C4-2B (cell line): ENCODE data around the gene LRFN4.

Experiments used
- ZFX ChIP-seq: fragments of 450-650 bp; IDR thresholded peaks from 2 replicates; pipeline ENCODE4 v1.6.1; 2017
- TF ChIP-seq, protein P1 (sequence below): fragments of 450-650 bp; conservative IDR thresholded peaks from 2 replicates; pipeline ENCODE4 v1.5.1; 2017; ENCODE audit warnings: mild to moderate bottlenecking

DNA sequence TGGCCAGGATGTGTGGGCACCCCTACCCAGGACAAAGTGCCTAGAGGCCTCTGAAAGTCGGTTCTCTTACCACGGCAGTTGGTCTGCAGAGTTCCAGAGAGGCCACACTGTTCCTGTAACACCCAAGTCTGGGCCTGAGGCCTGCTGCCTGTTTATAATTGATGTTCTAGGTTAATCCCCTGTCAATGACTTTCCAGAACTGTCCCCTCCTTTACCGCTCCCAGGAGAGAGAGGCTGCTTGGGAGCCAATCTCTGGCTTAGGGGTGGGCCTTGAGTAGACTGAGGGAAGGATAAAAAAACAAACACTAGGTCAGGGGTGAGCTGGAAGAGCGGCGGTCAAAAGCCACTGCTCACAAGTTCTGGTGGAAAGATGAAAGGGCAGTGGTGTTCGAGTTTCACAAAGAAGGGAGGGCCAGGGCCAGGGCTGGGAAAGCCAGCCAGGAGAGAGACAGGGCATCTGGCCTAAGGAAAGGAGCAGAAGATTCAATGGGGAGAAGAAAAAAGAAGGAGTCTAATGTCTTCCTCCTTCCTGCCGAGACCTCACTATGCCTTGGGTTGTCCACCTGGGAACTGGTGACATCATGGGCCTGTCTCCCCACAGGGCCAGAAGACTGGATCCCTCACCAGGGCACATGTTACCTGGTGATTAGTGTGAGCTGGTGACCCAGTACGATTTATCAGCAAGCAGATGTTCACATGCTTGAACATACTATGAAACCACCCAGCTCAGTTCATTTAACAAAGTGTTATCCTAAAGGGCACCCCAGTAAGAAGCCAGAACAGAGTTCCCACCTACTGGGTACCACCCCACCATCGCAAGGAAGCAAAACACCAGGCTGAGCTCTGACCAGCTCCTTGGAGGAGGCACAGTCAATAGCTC, 51.1 kb downstream of the LRFN4 start:
- TF ChIP-seq, protein P1, sequence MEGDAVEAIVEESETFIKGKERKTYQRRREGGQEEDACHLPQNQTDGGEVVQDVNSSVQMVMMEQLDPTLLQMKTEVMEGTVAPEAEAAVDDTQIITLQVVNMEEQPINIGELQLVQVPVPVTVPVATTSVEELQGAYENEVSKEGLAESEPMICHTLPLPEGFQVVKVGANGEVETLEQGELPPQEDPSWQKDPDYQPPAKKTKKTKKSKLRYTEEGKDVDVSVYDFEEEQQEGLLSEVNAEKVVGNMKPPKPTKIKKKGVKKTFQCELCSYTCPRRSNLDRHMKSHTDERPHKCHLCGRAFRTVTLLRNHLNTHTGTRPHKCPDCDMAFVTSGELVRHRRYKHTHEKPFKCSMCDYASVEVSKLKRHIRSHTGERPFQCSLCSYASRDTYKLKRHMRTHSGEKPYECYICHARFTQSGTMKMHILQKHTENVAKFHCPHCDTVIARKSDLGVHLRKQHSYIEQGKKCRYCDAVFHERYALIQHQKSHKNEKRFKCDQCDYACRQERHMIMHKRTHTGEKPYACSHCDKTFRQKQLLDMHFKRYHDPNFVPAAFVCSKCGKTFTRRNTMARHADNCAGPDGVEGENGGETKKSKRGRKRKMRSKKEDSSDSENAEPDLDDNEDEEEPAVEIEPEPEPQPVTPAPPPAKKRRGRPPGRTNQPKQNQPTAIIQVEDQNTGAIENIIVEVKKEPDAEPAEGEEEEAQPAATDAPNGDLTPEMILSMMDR: no peak
- TF ChIP-seq ZFX: no peak
